ENCODE data around the gene LPAR3.

LPAR3 gene

DNA sequence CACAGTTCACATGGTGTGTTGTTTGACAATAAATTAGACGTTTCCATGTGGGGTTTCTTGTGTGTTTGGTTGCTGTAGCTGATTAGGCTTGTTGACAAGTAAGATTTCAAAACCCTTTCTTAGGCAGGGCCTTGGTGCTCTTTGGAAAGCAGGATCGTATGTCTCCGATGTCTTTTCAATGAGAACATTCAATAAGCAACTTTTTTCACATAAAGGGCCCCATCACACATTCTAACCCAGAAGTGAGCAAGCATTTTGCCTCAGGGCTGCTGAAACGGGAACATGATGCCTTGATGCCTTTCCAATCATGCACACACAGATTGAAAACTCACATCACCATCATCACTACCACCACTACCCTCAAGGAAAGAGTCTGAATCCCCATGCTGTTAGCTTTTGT, 33.1 kb downstream of the LPAR3 start:
- DNase-seq (ENCODE audit: extremely low read depth in 1 of 2, low read depth in 1 of 2): no peak

DNA sequence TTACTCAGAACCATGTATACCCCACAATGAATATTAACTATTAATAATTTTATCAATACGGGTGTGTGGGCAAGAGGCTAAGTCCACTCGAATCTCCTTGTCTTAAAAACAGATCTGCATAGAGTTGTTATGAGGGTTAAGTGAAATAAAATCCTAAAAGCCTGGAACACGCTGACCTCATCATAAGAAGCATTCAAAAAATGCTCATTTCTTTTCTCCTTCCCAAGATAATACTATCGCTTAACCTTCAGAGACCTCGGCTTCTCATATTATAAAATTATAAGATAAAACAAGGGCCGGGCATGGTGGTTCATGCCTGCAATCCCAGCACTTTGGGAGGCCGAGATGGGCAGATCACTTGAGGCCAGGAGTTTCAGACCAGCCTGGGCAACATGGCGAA, 35.1 kb downstream of the LPAR3 start:
- DNase-seq (ENCODE audit: extremely low read depth in 1 of 2, low read depth in 1 of 2): no peak

DNA sequence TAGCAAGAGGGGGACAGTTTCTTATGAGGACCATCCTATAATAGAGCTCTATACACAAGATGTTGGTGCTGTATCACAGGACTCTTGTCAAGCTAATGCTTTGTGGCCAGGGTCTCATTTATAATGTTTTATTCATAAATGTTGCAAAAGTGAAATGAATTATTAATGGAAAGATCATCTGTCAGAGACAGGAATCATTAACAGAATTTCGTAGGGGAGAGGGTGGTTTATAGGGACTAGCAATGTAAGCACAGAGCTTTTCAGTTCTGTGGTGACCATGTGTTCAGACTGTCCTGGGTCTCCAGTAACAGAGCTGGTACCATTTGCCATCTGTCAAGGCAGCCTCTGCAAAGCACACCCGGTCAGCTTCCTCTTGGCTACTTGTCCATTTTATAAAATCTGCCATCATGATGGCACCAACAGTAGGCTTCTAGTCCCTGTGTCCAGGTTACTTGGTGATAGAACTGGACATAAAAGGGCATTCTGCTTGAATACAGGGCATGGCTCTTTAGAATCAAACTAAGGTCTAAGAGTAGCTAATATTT, 36.2 kb downstream of the LPAR3 start:
- no peak for DNase-seq (ENCODE audit: extremely low read depth in 1 of 2, low read depth in 1 of 2)

DNA sequence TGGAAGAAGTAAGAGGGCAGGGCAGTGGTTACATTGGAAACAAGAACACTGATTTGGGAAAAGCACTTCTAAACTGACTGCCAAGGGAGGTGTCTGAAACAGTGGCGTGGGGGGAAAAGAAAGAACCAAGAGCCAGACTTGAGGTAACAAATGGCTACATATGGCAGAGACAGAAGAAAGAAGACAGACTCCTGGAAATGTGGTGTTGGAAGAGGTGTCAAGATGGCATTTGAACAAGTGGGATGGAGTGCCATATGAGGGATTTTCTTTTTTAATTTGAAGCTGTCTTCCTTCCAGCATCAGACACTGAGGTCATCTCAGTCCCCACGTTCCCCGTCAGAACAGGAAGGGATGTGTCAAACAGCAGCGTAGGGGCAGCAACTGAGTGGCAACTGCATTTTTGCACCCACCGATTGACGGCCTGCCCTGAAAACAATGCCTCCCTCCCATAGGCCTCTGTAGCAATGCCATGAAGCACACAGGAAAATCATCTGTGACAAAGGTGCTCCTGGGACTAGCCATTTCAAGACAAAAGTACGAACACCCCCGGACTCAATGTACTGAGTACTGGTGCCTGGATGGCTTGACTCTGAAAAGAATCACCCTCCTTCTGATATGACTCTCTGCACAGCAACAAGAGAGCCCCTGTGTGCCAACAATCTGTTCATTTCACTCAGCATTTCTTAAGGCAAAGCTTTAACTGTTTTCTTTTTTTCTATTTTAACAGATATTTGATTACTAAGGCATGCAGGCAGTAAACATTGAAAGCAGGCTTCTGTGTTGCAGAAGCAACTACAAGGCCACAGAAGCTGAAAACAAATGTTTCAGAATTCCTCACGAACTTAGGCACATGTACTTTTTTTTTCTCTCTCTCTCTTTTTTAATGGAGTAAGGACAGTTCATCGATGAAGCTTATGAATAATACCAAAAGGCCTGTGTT, 37.0 kb downstream of the LPAR3 start:
- no peak for DNase-seq (ENCODE audit: extremely low read depth in 1 of 2, low read depth in 1 of 2)

DNA sequence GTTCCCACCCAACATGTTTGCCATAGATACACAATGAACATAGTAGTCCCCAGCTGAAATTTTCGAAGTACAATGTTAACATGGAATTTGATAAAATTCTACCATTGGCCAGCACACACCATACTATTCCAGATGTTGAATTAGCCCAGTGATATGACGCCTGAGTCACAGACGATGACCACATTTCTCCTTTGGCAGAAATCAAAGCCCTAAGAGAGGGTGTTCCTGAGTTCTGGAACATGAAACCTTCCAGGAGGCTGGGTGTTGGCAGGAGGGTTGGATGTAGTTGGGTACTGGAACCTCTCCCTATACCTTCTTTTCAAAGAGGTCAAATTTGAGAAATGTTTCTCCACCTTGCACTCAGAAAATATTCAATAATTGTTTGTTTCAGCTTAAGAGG, 37.8 kb downstream of the LPAR3 start:
- no peak for DNase-seq (ENCODE audit: extremely low read depth in 1 of 2, low read depth in 1 of 2)

DNA sequence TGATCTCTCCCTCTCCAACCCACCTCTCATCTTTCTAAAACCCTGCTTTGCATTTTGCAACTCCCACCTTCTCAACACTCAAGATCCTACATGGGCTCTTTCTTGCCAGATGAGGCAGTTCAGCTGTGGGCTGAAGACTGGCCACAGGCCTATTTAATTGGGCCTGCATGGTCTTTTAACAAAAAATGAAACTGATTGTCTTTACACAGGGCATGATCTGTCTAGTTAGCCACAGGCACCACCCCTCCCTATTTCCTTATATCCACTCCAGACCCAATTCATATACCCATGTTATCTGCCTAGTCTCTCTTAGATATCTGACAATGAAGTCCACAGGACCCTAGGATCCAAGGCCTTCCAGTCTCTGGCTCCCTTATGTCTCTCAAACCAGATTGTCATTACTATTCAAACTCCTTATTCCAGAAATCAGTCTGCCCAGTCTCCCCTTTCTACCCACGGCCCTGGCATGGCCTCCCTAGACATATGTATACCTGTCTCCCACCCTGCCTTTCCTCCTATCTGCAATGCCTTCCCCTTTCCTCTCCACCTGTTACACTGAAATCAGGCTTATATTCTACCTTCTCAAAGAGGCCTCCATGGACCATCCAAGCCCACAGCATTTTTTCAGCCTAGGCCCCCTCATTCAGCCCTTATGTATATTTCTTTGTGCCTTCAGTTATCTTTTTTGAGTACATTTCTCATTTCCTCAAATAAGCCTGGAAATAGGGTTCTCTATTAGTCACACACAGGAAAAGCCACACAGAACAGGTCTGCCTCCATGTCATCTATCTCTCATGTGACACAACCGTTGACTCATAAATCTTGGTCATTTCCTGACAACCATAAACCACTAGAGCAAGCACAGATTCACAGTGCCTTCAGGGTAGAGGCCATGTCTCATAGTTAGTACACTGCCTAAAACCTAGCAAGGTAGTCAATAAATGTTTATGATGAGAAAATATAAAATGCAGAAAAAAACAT, 39.0 kb downstream of the LPAR3 start:
- peak in 1 of 2 donors; percentile 16 for DNase-seq (ENCODE audit: extremely low read depth in 1 of 2, low read depth in 1 of 2)

DNA sequence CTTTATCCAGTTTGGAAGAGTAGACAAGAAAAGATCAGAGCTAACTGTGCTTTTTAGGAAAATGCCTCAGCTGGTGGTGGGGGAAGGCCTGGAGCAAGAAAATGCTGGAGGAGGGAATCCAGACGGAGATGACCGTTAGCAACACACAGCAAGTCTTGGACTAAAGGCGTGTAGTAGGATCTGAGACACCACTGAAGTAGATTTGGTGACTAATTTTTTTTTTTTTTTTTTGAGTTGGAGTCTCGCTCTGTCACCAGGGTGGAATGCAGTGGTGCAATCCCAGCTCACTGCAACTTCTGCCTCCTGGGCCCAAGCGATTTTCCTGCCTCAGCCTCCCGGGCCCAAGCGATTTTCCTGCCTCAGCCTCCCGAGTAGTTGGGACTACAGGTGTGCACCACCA, 41.2 kb downstream of the LPAR3 start:
- no peak for DNase-seq (ENCODE audit: extremely low read depth in 1 of 2, low read depth in 1 of 2)

DNA sequence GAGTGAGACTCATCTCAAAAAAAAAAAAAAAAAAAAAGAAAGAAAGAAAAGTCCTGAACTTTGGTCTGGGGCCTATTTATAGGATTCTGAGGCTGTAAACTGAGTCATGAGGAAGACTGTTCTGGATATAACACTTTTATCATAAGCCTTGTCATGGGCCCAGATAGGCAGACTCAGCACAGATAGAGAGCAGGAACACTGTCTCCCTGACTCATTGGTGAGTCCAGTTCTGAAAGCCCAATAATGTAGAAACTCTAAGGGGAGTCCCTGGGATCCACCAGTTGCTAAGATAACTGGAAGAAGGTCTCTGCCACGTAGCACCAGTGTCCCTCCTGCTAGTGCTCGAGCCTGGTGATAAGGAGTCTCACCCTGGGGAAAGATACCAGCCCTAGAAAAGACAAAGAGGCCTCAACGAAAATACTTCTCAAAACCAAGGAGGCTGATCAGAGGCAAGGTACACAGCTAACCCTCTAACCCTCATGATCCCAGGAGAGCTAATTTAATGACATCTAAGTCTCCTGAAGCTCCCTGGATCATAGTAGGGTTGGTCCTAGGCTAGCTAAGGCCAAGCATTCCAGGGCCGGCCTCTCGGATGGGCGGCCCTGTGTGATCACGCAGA, 43.5 kb downstream of the LPAR3 start:
- no peak for DNase-seq (ENCODE audit: extremely low read depth in 1 of 2, low read depth in 1 of 2)

DNA sequence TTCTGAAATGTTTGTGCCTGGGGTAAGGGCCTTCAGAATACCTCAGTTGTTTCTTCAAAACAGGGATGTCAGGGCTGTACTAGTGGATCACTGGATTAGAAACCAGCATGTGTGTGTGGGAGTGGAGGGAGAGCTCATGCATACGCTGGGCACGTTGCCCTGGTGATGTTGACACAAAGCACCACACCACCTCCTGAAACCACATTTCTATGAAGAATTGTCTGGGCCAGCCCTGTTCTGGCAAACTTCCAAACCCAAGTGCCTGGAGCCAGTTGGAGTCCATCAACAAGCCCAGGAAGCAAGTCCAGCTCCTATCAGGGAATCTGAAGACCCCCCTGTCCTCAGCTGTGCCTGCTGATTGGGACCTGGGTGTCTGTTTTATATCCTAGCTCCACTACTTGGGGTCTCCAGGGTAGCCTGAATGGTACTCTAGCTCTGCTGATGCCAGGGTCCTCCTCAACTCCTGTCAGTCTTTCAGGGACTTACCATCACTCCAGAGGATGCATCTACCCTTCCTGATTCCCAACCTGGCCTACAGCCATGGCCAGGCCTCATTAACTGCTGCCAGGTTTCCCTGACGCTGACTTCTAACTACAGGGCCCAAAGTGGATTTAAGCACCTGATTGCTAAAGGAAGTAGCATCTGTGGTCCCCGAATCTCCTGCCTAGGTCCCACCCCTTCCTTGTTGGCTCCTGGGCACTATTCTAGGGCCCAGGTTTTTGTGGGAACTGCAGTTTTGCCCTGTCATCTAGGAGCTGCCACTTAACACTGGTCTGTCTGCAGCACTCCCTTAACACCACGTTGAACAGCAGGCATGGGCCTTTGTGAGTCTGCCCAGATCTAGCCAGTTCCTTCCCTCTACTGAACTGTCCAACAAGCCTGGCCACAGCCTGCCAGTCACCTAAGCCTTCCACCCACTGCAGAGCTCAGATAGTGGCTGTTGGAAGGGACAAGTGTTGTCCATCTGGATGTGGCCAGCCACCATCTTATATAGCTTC, 45.5 kb downstream of the LPAR3 start:
- no peak for DNase-seq (ENCODE audit: extremely low read depth in 1 of 2, low read depth in 1 of 2)

DNA sequence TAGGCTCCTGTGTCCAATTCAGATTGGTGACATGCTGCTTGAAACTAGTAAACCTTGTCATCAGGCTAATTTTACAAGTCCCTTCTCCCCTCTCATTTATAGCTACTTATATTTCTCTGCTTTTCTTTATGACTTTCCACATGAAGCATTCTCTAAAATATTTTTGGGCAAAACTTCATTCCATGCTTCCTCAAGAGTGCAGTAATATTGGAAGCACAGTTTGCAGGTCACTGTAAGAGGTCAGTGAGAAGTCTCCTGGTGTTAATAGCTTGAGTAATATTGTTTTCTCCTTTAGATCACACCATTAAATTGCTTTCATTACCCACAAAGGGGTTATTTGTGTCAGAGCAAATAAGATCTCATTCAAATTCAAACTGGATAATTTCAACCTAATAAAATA, 46.6 kb downstream of the LPAR3 start:
- no peak for DNase-seq (ENCODE audit: extremely low read depth in 1 of 2, low read depth in 1 of 2)

DNA sequence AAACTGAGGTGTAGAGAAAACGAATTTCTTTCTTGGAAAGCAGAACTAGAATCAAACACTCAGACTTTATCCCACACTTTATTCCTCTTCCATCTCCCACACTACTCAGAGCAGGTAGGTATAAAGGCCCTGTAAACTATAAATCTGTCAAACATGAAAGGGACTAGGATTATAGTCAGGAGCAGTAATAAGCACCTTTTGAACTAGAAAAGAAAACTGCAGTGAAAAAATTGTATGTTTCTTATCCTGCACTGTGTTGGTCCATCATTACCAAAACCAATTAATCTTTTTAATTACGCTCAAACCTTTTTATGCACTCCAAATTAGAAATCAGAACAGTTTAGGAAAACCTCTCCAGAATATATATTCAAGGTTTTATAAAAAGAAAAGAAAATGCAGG, 47.6 kb downstream of the LPAR3 start:
- no peak for DNase-seq (ENCODE audit: extremely low read depth in 1 of 2, low read depth in 1 of 2)

DNA sequence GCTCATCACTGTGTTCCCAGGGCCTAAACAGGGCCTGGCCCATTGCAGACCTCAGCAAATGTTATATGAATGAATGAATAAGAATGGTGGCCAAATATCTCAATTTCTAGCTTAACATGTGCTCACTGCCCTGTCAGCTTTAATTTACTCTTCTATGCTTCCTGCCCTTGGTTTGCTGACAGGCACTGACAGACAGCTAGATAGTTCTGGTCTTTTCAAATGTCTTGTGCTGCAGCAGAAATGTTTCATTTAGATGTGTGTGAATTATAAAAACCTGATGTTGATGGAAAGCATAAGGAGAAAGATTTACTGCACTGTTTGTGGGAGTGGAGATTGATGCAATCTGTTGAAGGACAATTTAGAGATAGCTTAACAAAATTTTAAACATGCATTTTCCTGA, 48.9 kb downstream of the LPAR3 start:
- no peak for DNase-seq (ENCODE audit: extremely low read depth in 1 of 2, low read depth in 1 of 2)

DNA sequence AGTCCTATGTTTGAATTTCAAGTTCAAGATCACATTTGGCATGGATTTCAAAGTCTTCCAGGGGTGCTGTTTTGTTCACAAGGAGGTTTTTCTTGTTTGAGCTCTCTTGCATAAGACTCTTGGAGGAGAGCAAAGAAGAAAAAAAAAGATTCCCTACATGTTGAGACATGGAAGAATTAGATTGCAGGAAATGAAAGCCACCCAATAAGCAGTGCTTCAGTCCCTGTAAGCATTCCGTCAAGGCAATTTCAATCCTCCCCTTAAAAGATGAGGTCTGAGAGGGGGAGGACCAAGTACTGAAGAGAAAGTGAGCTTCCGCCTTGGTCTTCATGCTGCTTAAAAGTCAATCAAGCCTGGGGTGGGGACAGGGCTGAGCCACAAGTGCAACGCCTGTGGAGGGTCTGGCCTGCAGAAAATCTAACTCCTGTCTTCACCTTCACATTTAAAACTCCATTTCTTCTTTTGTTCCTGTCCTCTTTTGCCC, 50.2 kb downstream of the LPAR3 start:
- DNase-seq (ENCODE audit: extremely low read depth in 1 of 2, low read depth in 1 of 2): no peak

DNA sequence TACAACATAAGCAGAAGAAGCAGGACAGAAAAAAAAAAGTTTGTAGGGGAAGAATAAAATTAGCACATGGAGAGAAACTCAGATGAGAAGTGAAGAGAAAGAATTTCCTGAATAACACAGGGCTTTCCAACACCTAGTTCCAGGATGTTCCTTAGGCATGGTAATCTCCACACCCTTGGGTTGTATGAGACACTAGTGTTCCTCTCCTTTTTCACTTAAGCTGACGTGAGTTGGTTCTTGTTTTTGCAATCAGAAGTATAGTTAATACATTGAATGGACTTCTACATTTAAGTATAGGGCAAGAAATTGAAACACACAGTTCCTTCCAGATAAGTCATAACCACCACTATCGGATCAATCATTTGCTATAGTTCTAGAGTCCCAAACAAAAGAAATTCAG, 51.0 kb downstream of the LPAR3 start:
- no peak for DNase-seq (ENCODE audit: extremely low read depth in 1 of 2, low read depth in 1 of 2)

DNA sequence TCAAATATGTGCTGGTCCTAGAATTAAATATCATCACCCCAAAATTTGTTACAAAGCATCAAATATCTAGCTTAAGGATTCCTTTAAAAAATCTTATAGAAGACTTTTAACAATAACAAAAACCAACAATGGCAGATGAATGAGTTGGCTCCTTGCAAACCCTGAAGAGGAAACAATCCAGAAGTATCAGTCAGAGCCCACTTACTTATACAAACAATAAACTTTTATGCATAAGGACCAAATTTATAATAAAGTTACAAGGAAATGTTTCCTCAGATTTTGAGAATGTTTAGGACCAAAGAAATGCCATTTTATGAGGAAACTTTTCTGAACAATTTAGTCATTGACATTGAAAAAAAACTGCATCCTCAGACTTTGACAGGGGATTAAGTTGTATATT, 52.7 kb downstream of the LPAR3 start:
- no peak for DNase-seq (ENCODE audit: extremely low read depth in 1 of 2, low read depth in 1 of 2)

DNA sequence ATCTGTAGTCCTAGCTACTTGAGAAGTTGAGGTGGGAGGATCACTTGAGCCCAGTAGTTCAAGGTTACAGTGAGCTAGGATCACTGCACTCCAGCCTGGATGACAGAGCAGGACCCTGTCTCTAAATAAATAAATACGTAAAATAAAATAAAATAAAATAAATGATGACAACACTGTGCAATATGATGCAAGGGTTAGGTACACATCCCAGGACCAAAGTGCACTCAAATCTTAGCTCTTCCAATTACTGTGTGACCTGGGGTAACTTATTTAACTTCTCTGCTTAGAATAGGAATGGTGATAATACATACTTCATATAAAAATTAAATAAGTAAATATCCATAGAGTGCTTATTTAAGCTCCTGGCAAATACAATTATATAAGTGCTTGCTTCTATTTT, 53.5 kb downstream of the LPAR3 start:
- DNase-seq (ENCODE audit: extremely low read depth in 1 of 2, low read depth in 1 of 2): no peak

DNA sequence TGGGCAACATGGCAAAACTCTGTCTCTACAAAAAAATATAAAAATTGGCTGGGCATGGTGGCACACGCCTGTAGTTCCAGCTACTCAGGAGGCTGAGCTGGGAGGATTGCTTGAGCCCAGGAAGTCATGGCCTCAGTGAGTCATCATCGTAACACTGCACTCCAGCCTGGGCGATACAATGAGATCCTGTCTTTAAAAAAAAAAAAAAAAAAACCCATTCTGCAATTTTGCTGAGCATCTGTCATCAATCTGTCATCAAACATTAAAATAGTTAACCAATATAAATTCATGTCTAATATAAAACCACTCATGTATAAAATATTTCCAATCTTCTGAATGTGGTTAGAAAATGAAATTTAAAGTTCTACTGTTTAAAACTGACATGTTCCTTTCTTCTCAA, 56.9 kb downstream of the LPAR3 start:
- DNase-seq (ENCODE audit: extremely low read depth in 1 of 2, low read depth in 1 of 2): no peak

DNA sequence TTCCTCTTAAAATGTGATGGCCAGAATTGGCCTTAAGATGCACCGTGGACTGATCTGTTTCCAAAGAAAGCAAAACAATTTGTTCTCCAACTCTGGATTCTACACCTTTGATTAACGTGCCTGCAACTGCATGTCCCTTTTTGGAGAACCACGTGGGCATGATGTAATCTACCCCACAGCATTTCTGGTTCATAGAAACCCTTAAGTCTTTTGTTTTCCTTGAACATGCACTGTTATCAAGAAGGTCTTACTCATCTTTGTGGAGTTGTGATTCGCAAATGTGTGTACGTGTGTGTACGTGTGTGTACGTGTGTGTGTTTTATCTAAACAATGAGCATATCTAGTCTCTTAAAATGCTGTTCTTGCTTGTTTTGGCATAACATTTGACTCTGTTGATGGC, 57.8 kb downstream of the LPAR3 start:
- no peak for DNase-seq (ENCODE audit: extremely low read depth in 1 of 2, low read depth in 1 of 2)

DNA sequence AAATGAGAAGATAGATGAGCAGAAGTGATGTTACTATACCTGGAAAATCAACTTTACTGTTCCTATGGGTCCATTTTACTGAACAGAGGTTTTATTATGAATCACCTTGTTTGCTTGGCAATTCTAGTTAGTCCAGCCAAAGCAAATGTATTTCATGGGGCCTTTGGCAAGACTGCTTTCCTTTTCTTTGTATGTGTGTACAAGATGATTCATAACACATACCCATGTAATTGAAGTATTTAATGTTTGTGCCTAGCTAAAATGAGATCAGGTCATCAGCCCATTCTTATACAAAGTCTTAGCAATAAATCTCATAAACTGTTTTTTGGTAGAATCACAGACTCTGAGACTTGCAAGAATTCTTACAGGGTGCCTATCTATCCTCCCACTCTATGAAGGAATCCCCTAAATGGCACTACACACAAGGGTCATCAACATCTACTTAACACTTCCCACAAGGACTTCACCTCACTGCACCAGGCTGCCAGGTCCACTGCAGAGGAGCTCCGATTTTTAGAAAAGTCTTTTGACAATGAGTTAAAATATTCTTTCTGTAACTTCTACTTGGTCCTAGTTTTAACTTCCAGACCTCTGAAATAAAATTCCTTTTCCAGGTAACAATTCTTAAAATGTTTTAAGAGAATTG, 58.5 kb downstream of the LPAR3 start:
- DNase-seq (ENCODE audit: extremely low read depth in 1 of 2, low read depth in 1 of 2): no peak

All from stimulated activated CD8-positive, alpha-beta memory T cell treated with anti-CD3 and anti-CD28 coated beads, Interleukin-7, amount 100 ng/mL, for 48 hours (primary cell).